Nephron (organoid): ENCODE data around the gene SSC4D.

ENCODE experiments used
- H3K27ac Mint-ChIP-seq, 3 experiments: 2 replicates each; pipeline ENCODE4 v1.8.0; 2020; ENCODE audit warnings: mixed read lengths in 3 of 3, mild to moderate bottlenecking in 2 of 3, moderate library complexity in 1 of 3
- H3K27me3 Mint-ChIP-seq: 2 replicates; pipeline ENCODE4 v1.8.0; 2021; ENCODE audit warnings: low read depth, mild to moderate bottlenecking, moderate library complexity, mixed read lengths
- H3K36me3 Mint-ChIP-seq: 2 replicates; pipeline ENCODE4 v1.8.0; 2020; ENCODE audit warnings: low read depth, mixed read lengths
- H3K4me1 Mint-ChIP-seq: 2 replicates; pipeline ENCODE4 v1.8.0; 2020; ENCODE audit warnings: mixed read lengths
- H3K4me3 Mint-ChIP-seq, 3 experiments: 2 replicates each; pipeline ENCODE4 v1.8.0; 2020; ENCODE audit warnings: mild to moderate bottlenecking in 3 of 3, mixed read lengths in 3 of 3, moderate library complexity in 2 of 3
- H3K9me3 Mint-ChIP-seq: 2 replicates; pipeline ENCODE4 v1.8.0; 2020; ENCODE audit warnings: mixed read lengths
- CTCF ChIP-seq, 3 experiments: fragments of 200-600 bp; sonication (generic); IDR thresholded peaks; one replicate each; pipeline ENCODE4 v1.5.0; 2021; ENCODE audit warnings: antibody characterized with exemption in 3 of 3; ENCODE audit not compliant: unreplicated experiment in 3 of 3

The SSC4D gene

GRCh38 chr7:76430836-76431235 is 21.3 kb upstream of the SSC4D start:
- no peak overlapping the region for H3K4me3 Mint-ChIP-seq
- peaks cover 3% of the 10 kb centered on the region for H3K36me3 Mint-ChIP-seq
- H3K27ac Mint-ChIP-seq: no peak overlapping the region
- peaks cover 21% of the 10 kb centered on the region for H3K27me3 Mint-ChIP-seq
- no peaks in the 10 kb centered on the region for H3K9me3 Mint-ChIP-seq
- no peaks in the 10 kb centered on the region for H3K4me1 Mint-ChIP-seq
- no peak for TF ChIP-seq CTCF (IDR thresholded peaks at IDR 0.05; ENCODE audit: unreplicated experiment in 3 of 3)

- Mint-ChIP-seq H3K4me1 (no peaks in the 10 kb centered on the region), H3K27ac (no peak overlapping the region), H3K4me3 (no peak overlapping the region), H3K36me3 (peaks cover under 1% of the 10 kb centered on the region), H3K27me3 (peaks cover 21% of the 10 kb centered on the region), H3K9me3 (no peaks in the 10 kb centered on the region)
- TF ChIP-seq CTCF (IDR thresholded peaks at IDR 0.05; ENCODE audit: unreplicated experiment in 3 of 3): no peak
These were observed 20.7 kb upstream of the SSC4D start for GRCh38 chr7:76430211-76430610.

- no peak for TF ChIP-seq CTCF (IDR thresholded peaks at IDR 0.05; ENCODE audit: unreplicated experiment in 3 of 3)
- Mint-ChIP-seq H3K4me3 (no peak overlapping the region), H3K4me1 (peaks cover under 1% of the 10 kb centered on the region), H3K27ac (no peak overlapping the region), H3K9me3 (no peaks in the 10 kb centered on the region), H3K27me3 (peaks cover 21% of the 10 kb centered on the region), H3K36me3 (no peaks in the 10 kb centered on the region)
These were observed 19.6 kb upstream of the SSC4D start for GRCh38 chr7:76428868-76429805.

GRCh38 chr7:76428149-76428823 is 18.8 kb upstream of the SSC4D start:
- Mint-ChIP-seq H3K9me3 (no peaks in the 10 kb centered on the region), H3K36me3 (no peaks in the 10 kb centered on the region), H3K4me1 (peaks cover 9% of the 10 kb centered on the region), H3K27ac (no peak overlapping the region), H3K4me3 (no peak overlapping the region), H3K27me3 (peaks cover 21% of the 10 kb centered on the region)
- TF ChIP-seq CTCF (IDR thresholded peaks at IDR 0.05; ENCODE audit: unreplicated experiment in 3 of 3): no peak

GRCh38 chr7:76427635-76428034 is 18.1 kb upstream of the SSC4D start:
- peaks cover 11% of the 10 kb centered on the region for H3K4me1 Mint-ChIP-seq
- H3K27me3 Mint-ChIP-seq: peaks cover 22% of the 10 kb centered on the region

More at GRCh38 chr7:76427635-76428034, 18.1 kb upstream of the SSC4D start:
- H3K9me3 Mint-ChIP-seq: no peaks in the 10 kb centered on the region
- no peaks in the 10 kb centered on the region for H3K36me3 Mint-ChIP-seq
- no peak overlapping the region for H3K4me3 Mint-ChIP-seq
- TF ChIP-seq CTCF (IDR thresholded peaks at IDR 0.05; ENCODE audit: unreplicated experiment in 3 of 3): no peak
- H3K27ac Mint-ChIP-seq: no peak overlapping the region
